GM12892 (cell line): ENCODE data around the gene JOSD1.

Source experiments
- POLR2A ChIP-seq: IDR thresholded peaks from 2 replicates; pipeline ENCODE4 v1.6.1; 2011; ENCODE audit warnings: low read depth, low read length, control low read depth
- POLR2AphosphoS5 ChIP-seq: IDR thresholded peaks from 2 replicates; pipeline ENCODE4 v1.6.1; 2011; ENCODE audit warnings: low read depth, low read length, control low read depth
- TAF1 ChIP-seq: IDR thresholded peaks from 2 replicates; pipeline ENCODE4 v1.6.1; 2011; ENCODE audit warnings: low read depth, mild to moderate bottlenecking, control low read depth, low read length, borderline replicate concordance

DNA sequence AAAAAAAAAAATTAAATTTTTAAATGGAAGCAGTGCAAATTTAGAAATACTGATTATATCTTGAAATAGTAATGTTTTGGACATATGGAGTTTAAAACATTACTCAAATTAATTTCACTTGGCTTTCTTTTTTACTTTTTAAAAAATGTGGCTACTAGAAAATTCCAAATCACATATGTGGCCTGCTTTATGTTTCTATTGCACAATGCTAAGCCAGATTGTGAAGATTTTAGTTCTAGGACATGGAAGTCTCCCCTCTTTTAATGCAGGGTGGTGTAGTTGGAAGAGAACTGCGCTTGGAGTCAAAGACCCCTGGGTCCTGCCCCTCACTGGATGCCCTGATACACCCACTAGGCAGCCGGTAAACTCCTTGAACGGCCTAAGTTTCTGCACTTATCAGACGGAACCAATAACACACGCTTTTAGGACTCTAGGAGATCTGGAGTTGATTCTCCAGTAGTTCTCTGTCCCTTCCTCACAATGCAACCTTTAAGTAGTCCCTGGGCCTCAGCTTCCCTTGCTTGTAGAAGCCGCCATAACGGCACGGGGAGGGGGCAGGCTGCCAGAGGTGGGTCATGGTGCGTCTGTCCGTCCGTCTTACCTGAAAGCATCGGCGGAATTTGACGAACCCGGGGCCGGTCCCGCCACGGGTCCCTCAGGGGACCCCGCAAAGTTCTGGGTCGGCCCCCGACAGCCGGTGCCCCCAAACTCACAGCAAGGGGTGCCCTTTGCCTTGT is 45.1 kb downstream of the JOSD1 start:
- TF ChIP-seq POLR2A = no peak
- no peak for TF ChIP-seq POLR2AphosphoS5
- TF ChIP-seq TAF1 = no peak
